GM19240 (cell line): ENCODE measurements around the gene NACA2.
"Not testable (repeated sequence)": the region's sequence is repeated elsewhere in the genome, so short reads cannot be mapped to it uniquely, and the experiment has no call there.

Source experiments
- DNase-seq: peaks from one replicate; pipeline ENCODE4 v3.0.0; 2011; ENCODE audit warnings: low spot score; ENCODE audit not compliant: insufficient read length

NACA2 gene

GRCh38 chr17:61579347-61579746 lies 11.7 kb downstream of the NACA2 start:
- DNase-seq, result no peak

GRCh38 chr17:61578645-61579044 lies 12.4 kb downstream of the NACA2 start:
- DNase-seq, result no peak

GRCh38 chr17:61575983-61576382 lies 15.0 kb downstream of the NACA2 start:
- DNase-seq, result no peak

- DNase-seq, result no peak
Measured at GRCh38 chr17:61575352-61575975, 15.6 kb downstream of the NACA2 start.

- DNase-seq, result no peak
Measured at GRCh38 chr17:61574542-61575351, 16.3 kb downstream of the NACA2 start.

GRCh38 chr17:61572547-61572946 lies 18.5 kb downstream of the NACA2 start:
- DNase-seq, result not testable (repeated sequence)

GRCh38 chr17:61571624-61572023 lies 19.4 kb downstream of the NACA2 start:
- no peak for DNase-seq

- DNase-seq, result no peak
Measured at GRCh38 chr17:61570118-61570517, 20.9 kb downstream of the NACA2 start.

GRCh38 chr17:61569525-61569924 lies 21.5 kb downstream of the NACA2 start:
- DNase-seq, result not testable (repeated sequence)

GRCh38 chr17:61568219-61569072 lies 22.6 kb downstream of the NACA2 start:
- DNase-seq, result no peak

- DNase-seq, result no peak
Measured at GRCh38 chr17:61567045-61567802, 23.8 kb downstream of the NACA2 start.

- not testable (repeated sequence) for DNase-seq
Measured at GRCh38 chr17:61566448-61566847, 24.6 kb downstream of the NACA2 start.

GRCh38 chr17:61565850-61566249 lies 25.2 kb downstream of the NACA2 start:
- DNase-seq, result not testable (repeated sequence)

- DNase-seq, result no peak
Measured at GRCh38 chr17:61565213-61565612, 25.8 kb downstream of the NACA2 start.

- no peak for DNase-seq
Measured at GRCh38 chr17:61562287-61562686, 28.7 kb downstream of the NACA2 start.

- no peak for DNase-seq
Measured at GRCh38 chr17:61561354-61561753, 29.7 kb downstream of the NACA2 start.

- DNase-seq, result no peak
Measured at GRCh38 chr17:61560071-61560470, 30.9 kb downstream of the NACA2 start.

- no peak for DNase-seq
Measured at GRCh38 chr17:61556224-61557188, 34.5 kb downstream of the NACA2 start.

GRCh38 chr17:61555127-61555566 lies 35.9 kb downstream of the NACA2 start:
- no peak for DNase-seq

GRCh38 chr17:61554209-61554608 lies 36.8 kb downstream of the NACA2 start:
- no peak for DNase-seq
